Activated T-cell treated with anti-CD3 and anti-CD28 coated beads, Interleukin-2, amount 50 U/mL, for 1 hour (primary cell): ENCODE measurements around the gene ATP11B.
"Not testable (repeated sequence)": the region's sequence is repeated elsewhere in the genome, so short reads cannot be mapped to it uniquely, and the experiment has no call there.

Experiments used
- DNase-seq: peaks from one replicate; pipeline ENCODE4 v3.0.0-alpha.2; 2020

ATP11B gene

DNA sequence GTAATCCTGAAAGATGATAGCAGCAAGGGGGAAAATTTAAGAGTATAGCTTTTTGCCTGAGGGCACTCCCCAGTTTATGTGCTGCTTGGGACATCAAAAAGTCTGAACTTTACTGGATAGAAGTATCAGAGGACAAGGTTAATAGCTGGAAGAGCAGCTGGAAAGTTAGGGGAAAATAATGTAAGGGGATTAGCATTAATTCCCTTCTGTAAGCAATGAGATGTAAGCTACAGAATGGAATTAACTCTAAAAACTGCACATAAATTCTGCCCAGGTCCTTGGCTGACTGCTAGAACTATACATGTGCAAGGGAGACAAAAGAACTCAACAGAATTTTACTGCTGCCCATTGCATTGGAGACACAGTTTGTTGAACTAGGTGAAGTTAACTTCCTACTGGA, 55.6 kb downstream of the ATP11B start:
- no peak for DNase-seq

DNA sequence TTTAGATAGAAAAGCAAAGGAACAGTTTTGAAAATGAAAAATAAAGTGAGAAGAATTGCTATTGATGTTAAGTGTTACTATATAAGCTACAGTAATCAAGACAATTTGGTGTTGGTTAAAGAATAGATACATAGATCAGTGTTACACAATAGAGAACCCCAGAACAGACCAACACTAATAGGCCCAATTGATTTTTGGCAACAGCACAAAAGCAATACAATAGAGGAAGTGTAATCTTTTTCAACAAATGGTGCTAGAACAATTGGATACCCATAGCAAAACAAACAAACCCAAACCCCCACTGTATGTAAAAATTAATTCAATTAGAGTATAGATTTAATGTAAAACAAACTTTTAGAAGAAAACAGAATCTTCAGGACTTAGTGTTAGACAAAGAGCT, 61.8 kb downstream of the ATP11B start:
- no peak for DNase-seq

DNA sequence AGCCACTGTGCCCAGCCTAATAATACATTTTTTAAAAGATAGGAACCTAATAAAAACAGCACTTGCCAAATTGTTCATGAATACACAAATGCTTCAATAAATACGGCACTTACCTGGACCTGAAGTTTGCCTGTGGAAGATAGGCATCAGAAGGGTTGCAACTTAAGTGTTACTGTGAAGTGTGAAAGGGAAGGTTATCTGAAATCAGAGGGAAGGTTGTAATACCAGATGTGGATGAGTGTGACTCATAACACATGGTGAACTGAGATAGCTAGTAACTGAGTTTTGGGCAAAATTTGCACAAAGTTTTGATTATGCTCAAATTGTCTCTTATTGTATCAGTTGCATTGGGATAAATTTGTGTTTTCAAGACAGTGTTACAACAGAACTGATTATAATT, 68.0 kb downstream of the ATP11B start:
- no peak for DNase-seq

DNA sequence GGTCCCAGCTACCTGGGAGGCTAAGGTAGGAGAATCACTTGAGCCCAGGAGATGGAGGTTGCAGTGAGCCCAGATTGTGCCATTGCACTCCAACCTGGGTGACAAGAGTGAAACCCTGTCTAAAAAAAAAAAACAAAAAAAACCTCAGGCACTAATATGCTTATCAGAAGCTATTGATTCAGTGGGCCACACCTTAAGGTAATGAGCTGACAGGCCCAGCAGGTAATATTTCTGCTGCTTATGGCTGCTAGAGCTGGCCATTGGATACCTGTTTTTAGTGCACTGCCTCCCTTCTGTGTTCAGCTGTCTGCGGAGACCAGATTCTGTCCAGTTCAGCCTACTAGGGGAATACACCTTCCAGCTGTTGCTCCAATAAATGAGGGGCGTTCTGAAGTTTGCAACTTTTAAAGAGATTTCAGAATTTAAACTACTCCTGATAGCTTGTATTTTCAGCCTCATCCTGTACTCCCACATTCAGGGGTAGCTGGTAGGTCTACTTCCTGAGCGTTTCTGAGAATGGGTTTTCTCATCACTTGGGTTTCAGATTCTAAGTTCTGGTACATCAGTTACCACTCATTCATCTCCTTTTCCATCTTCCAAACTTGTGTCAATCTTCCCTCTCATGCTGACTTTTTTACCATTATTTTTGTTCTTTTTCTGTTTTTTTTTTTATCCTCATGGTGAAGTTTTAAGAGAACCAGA, 69.0 kb downstream of the ATP11B start:
- DNase-seq: no peak

DNA sequence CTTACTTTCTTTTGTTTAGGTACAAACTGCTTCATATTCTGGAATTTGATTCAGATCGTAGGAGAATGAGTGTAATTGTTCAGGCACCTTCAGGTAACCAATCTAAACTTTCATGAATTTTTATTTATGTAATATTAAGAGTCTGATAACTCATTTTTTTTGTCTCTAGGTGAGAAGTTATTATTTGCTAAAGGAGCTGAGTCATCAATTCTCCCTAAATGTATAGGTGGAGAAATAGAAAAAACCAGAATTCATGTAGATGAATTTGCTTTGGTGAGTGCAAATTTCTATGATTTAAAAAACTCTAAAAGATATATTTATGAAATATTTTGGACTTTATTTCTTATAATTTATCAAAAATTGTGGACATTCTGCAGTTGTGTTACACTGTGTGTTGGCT, 75.8 kb downstream of the ATP11B start:
- DNase-seq: no peak

DNA sequence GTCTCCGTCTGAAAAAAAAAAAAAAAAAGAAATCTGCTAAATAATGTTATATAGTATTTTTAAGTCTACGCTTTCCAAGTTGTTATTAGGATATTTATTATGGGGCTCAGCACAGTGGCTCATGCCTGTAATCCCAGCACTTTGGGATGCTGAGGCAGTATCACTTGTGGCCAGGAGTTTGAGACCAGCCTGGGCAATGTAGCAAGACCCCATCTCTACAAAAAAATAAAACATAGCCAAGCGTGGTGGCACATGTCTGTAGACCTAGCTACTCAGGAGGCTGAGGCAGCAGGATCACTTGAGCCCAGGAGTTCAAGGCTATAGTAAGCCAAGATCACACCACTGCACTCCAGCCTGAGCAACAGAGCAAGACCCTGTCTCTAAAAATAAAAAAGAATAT, 77.6 kb downstream of the ATP11B start:
- DNase-seq: not testable (repeated sequence)

DNA sequence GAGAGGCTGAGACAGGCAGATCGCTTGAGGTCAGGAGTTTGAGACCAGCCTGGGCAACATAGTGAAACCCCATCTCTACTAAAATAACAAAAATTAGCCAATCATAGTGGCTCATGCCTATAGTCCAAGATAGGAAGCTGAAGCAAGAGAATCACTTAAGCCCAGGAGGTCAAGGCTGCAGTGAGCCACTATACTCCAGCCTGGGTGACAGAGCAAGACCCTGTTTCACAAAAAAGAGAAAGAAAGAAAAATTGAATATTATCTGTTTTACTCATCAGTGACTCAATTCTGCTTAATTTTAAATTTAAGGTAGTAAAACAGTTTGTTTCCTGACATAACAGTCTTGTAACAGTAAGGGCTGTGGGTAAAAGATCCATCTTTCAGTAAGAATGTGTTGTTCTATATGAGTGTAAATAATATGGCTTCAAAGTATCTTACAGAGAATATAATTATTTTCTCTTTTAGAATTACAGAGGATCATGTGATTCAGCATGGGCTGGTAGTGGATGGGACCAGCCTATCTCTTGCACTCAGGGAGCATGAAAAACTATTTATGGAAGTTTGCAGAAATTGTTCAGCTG, 85.8 kb downstream of the ATP11B start:
- DNase-seq: no peak

DNA sequence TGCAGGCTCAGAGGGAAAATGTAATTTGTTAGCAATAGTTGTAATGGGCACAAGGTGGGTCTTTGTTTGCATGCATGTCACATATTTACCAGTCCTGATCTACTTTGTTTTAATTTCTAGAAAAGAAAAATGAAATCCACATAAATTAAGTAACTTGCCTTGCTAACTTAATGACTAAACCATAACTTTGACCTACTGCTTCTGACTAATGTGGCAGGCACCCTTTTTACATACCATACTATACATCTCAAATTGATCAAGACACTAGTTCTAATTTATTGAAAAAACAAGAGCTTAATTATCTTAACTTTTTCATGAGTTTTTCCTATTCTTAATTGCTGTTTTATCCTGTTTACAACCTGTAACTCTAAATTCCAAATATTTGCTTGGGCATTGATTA, 93.2 kb downstream of the ATP11B start:
- DNase-seq: no peak

DNA sequence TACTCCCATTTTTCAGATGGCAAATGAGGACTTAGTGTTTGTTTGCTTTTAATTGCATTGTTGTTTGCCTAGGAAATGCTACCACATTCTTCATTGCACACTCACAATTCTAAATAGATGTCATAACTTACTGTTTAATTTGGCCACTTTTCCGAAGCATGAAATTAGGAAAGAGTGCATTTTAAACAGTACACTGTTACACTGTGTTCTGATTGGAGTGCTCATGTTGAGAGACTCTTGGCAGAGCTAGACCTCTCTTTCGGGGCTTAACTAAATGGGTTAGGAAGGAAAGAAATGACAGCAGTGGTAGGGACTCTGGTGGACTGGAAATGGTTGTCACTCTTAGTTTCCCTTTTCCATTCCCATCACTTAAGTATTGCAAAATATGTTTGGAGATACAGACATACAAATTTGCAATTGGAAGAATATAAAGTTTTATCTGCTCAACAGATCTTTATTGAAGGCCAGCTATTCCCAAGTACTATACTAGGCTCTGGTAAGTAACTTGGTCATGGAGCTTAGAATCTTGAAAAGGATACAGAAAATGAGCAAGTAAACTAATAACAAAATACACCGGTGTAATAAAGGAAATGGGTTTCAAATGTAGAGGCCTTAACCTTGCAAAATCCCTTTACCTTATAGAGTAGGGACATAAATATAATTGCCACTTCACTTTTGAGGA, 96.8 kb downstream of the ATP11B start:
- no peak for DNase-seq

DNA sequence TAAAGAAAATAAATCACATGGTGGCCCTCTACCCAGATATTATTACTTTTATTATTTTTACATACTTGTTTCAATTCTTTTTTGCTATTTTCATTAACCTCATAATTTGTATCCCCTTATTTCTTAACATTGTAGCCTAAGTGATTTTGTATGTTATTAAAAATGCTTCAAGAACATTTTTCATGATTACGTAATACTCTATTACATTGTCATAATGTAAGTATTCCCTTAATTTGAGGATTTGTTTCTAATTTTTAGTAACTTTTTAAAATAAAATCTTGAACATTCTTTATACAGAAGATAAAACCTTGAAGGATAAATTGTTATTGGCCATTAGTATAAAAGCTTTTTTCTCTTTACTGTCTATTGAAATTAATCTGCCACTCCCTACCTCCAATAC, 98.1 kb downstream of the ATP11B start:
- no peak for DNase-seq

DNA sequence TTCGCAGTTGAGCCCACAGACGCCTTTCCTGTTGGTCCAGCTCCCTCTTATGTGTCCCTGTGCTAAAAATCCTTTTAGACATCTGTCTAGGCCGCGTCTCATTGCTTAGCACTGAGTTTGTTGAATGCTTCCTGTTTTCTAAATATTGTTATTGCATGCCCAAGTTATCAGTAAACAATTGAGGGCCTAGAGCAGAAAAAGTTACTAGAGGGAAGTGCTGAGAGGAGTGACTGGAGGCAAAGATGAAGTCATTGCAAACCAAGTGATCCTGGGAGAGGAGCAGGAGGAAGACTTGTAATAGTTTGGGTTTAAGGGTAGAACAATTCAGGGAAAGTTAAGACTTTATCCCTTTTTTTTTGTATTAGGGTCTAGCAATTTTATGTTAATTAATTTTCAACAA, 98.9 kb downstream of the ATP11B start:
- no peak for DNase-seq

DNA sequence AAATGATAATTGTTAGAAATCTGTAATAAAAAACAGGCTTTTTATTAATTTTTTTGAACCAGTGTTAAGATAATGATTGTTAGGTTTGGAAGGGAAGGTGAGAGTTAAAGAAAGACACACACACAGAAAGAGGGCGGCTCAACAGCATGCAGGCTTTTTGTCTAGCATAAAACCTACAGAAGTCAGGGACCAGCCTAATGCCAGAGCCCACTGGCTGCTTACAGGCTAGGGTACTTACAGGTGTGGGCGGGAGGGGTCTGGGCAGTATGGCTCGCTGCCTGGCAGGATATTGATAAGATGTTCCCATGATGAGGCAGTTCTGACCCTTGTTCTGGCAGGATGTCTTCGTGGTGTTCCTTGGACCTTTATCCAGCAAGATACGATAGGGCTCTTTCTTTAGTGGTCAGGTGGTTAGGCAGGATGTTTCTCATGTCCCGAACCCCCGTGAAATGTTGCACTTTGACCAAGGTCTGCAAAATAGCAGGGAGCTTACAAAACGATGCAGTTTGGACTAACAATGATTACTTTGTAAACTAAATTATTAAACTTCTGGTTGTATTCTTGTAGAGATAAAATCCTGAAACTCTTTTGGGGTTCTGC, 102.3 kb downstream of the ATP11B start:
- no peak for DNase-seq

DNA sequence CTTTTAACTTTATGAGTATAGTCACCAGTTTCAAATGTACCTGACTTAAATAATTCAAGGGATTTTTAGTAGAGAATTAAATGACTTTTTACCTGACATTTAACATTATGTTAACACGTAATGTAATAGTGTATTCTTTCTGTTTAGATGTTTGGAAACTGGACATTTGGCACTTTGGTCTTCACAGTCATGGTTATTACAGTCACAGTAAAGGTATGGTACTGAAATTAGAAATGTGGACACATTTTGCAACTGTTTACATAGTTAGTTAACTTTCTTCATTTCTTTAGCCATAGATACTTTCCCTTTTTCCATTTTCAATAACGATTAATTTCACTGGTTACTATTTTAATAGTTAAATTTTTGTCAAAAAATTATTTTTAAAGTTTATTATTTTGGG, 103.2 kb downstream of the ATP11B start:
- DNase-seq: no peak

DNA sequence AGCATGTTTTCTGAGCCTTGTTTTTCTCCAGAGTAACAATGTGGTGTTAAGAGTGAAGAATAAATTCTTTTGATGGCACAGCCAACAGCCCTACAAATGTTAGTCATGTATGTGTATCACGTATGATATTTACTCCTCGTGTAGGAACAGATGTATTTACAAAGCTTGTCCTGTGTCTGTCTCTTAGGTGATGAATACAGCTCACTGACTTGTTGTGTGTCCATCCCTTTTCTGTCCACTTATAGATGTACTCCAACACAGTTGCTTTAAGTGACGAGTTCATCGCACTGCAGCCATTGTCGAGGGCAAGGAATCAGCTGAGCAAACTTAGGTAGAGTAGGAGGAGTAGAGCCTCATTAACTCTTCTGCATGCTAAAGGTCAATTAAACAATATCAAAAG, 108.9 kb downstream of the ATP11B start:
- DNase-seq: no peak

DNA sequence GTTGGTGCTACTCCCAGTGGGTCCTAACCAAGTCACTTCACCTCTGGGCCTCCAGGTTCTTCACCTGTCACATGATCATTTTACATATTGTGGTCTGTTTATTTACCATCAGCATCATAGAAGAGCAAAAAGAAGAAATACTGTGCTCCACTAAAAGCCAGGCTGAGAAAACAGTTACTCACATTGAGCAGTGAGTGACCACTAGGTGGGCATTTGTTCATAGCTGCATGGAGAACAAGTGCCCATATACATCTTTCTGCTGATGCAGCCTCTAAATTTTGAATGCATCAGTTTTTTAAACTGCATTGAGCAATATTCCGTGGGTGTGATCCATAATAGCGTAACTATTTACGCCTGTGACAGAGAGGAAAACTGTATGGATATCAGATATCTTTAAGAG, 110.9 kb downstream of the ATP11B start:
- no peak for DNase-seq

DNA sequence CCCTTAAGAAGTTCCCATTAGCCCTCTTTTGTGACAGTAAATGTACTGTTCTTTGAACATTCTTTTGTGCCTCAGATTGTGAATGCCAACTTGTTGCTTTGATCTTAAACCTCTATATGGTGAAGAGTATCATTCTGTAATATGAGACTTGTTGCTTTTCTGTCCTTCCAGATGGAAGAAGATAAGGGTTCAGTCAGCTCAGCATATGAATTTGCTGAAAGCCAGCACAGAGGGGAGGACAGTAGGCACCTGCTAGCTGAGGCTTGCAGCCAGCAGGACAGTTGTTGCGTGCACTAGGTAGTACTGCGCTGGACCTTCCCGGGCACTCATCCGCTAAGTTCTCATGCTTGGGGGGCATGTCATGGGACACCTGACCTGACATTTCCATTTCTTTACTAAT, 112.3 kb downstream of the ATP11B start:
- DNase-seq: no peak

DNA sequence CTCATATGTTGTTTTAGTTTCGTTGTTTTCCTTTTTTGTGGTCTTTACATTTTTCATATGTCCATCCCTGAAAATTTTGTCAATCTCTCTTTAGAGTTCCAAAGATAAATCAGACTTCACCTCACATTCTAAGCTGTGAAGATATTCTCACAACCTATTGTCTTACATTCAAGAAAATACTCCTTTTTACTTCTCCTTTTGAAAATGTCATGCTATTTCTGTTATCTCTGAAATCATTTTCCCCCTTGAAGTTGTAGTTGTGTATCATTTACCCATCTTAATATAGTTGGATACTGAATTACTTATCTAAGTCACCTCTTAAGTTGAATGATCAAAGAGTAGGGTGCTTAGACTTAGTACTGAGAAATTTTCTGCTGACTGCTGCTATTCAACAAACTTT, 112.7 kb downstream of the ATP11B start:
- no peak for DNase-seq

DNA sequence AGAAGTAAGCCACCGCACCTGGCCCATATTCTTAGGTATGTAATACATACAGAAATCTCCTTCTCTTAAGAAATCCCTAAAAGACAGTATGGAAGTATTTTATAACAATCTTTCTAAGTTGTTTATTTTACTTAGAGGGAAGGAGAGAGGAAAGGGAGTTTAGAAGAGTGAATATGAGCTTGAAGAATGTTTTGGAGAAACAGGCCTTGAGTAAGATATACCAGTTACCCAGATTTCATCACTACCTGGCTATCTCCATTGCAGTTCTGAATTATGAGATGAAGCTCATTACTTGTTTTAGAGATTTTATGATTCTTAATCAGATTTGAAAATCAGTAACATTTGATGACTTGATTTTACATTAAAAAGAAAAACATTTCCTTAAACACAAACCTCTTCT, 115.2 kb downstream of the ATP11B start:
- DNase-seq: no peak

DNA sequence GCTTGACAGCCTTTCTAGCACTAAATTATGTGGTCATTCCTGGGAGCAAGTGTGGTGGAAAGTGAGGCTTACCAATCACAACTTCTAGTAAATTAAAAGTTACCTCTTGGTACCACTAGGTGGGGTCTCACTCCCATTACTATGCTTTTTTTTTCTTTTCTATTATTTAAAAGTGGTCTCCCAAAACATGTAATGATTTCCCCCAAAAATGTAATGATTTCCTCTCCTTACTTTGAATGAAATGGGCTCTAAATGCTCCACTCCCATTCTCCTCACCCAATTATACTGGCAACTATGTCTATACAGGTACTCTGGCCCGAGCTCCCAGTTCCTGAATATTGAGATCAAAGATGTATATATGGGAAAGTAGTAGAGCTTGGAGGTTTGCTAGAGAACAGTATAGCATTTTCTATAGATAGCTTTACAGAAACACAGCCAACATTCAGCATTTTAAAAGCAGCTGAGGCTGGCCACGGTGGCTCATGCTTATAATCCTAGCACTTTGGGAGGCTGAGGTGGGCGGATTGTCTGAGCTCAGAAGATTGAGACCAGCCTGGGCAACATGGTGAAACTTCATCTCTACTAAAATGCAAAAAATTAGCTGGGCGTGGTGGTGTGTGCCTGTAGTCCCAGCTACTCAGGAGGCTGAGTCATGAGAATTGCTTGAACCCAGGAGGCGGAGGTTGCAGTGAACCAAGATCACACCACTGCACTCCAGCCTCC, 116.2 kb downstream of the ATP11B start:
- no peak for DNase-seq

DNA sequence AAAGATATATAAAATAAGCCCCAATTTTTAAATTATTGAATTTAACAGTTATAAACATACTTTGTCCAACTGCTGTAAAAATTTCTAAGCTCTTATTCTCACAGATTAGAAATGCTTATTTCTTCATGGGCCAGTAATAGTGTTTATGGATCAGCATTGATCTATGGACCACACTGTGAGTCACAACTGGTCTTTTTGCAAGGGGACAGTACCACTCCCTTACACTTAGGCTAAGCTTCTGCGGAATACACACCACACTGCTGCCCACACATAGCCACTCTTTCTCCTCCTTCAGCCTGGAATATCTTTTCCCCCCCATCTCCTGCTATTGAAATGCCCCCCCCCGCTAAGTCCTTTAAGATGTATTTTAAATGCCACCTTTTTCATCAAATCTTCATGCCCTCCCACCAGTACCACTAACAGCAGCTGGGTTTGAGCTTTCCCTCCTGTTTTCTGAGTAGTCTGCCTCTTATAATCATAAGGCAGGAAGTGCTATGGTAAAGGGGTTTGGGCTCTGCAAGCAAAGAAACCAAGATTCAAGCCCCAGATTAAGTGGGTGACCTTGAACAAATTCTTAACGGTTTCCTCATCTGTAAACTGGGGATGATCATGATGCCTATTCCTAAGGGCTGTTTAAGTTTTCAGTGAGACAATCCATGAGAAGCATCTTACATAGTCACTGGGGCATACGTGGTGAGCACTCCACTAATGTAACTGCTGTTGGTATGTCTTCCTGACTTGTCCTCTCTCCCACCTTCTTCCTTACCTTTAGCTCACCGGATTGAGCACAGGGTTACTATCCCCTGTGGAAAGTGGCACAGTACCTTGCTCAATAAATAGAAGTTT, 117.9 kb downstream of the ATP11B start:
- no peak for DNase-seq

DNA sequence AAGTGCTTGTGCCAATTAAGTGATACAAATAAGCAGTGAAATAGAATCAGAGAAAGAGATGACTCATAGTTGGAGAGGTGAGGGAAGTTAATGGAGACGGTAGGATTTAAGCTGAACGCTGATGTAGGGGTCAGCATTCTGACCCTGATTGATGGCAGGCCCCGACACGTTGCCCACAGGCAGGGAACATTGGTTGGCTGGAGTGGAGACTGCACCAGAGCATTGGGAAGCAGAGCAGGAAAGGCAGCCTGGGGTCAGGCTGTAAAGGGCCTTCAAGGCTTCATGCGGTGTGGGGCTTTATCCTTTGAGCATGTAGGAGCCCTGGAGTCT, 118.4 kb downstream of the ATP11B start:
- no peak for DNase-seq

DNA sequence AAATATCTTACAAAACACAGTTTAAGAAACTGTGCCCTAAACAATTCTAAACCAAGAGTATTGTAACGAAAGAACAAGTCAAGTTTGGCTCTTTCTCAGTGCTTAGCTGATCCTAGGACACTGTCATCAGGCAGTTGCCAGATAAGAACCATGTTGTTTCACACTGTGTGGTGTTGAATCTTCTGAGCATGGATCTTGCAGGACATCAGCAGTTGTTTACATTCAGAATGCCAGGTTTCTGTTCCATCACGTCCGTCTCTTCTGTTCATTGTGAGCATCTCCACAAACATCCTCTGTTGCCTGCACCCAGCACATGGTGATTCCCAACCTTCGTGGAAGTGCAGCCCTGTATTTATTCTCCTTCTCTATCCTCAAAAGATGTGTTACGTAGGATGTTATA, 119.2 kb downstream of the ATP11B start:
- no peak for DNase-seq

DNA sequence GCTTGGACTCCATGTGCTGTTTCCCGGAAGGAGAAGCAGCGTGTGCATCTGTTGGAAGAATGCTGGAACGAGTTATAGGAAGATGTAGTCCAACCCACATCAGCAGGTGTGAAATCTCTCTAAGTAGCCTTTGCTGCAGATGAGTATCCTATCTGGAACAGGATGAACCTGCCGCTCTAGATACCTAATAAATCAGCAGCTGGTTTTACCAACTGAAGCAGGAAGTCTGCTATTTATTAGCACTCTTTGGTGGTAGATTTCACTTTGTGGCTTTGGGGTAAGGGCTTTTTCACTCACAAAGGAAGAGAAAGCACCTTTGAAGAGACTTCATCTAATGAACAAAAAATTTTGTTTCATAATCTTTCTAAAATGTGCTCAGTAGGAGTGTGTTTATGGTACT, 120.6 kb downstream of the ATP11B start:
- no peak for DNase-seq
